H9 (cell line): Measurements from ENCODE around the gene STOX2. TPM values are rescaled to one million over a fixed set of nuclear protein-coding genes. Genes with fewer than 3 reads are reported as not detected.

Experiments used
- DNase-seq: peaks from one replicate; pipeline ENCODE4 v3.0.0-alpha.2; 2017
- H2AFZ ChIP-seq: one replicate; pipeline ENCODE4 v1.6.1; 2013; ENCODE audit warnings: mild to moderate bottlenecking, low read length, control low read depth, moderate library complexity
- H2AK5ac ChIP-seq: 2 replicates; pipeline ENCODE4 v1.6.1; 2013; ENCODE audit warnings: low read length, control low read depth, mixed read lengths; ENCODE audit not compliant: insufficient read length
- H2BK120ac ChIP-seq: one replicate; pipeline ENCODE4 v1.6.1; 2013; ENCODE audit warnings: low read depth, mild to moderate bottlenecking, low read length, control low read depth, inconsistent platforms; ENCODE audit not compliant: poor library complexity, severe bottlenecking
- H2BK12ac ChIP-seq: 2 replicates; pipeline ENCODE4 v1.6.1; 2013; ENCODE audit warnings: low read length, control low read depth, mixed read lengths, low read depth; ENCODE audit not compliant: insufficient read length
- H2BK15ac ChIP-seq: 2 replicates; pipeline ENCODE4 v1.6.1; 2013; ENCODE audit warnings: low read depth, low read length, control low read depth
- H2BK20ac ChIP-seq: one replicate; pipeline ENCODE4 v1.6.1; 2013; ENCODE audit warnings: low read depth, mild to moderate bottlenecking, low read length, control low read depth, inconsistent platforms; ENCODE audit not compliant: poor library complexity, severe bottlenecking
- H2BK5ac ChIP-seq: 2 replicates; pipeline ENCODE4 v1.6.1; 2013; ENCODE audit warnings: low read length, control low read depth, mixed read lengths; ENCODE audit not compliant: insufficient read length
- H3K14ac ChIP-seq: 2 replicates; pipeline ENCODE4 v1.6.1; 2013; ENCODE audit warnings: low read length, control low read depth; ENCODE audit not compliant: insufficient read depth
- H3K18ac ChIP-seq: 2 replicates; pipeline ENCODE4 v1.6.1; 2013; ENCODE audit warnings: low read depth, mild to moderate bottlenecking, mixed read lengths, low read length, control low read depth; ENCODE audit not compliant: insufficient read length
- H3K23ac ChIP-seq: 2 replicates; pipeline ENCODE4 v1.6.1; 2013; ENCODE audit warnings: low read length, control low read depth, mixed read lengths, low read depth; ENCODE audit not compliant: insufficient read length
- H3K23me2 ChIP-seq: 2 replicates; pipeline ENCODE4 v1.6.1; 2013; ENCODE audit warnings: low read depth, mild to moderate bottlenecking, mixed read lengths, low read length, control low read depth; ENCODE audit not compliant: insufficient read length, poor library complexity, severe bottlenecking
- H3K27ac ChIP-seq: 2 replicates; pipeline ENCODE4 v1.5.1; 2013; ENCODE audit warnings: low read length, control low read depth, mixed read lengths, low read depth; ENCODE audit not compliant: insufficient read length
- H3K27me3 ChIP-seq: 2 replicates; pipeline ENCODE4 v1.6.1; 2013; ENCODE audit warnings: low read length, control low read depth, inconsistent platforms; ENCODE audit not compliant: insufficient read depth
- H3K4ac ChIP-seq: 2 replicates; pipeline ENCODE4 v1.6.1; 2013; ENCODE audit warnings: low read depth, mild to moderate bottlenecking, control low read depth, inconsistent platforms, low read length, moderate library complexity
- H3K4me1 ChIP-seq: 2 replicates; pipeline ENCODE4 v1.6.1; 2013; ENCODE audit warnings: low read length, control low read depth, inconsistent platforms; ENCODE audit not compliant: insufficient read depth
- H3K4me2 ChIP-seq: 2 replicates; pipeline ENCODE4 v1.6.1; 2013; ENCODE audit warnings: low read length, control low read depth, mixed read lengths; ENCODE audit not compliant: insufficient read length, insufficient read depth
- H3K56ac ChIP-seq: 2 replicates; pipeline ENCODE4 v1.6.1; 2013; ENCODE audit warnings: low read depth, mild to moderate bottlenecking, mixed read lengths, low read length, control low read depth; ENCODE audit not compliant: insufficient read length
- H3K79me1 ChIP-seq: 2 replicates; pipeline ENCODE4 v1.6.1; 2013; ENCODE audit warnings: low read depth, mild to moderate bottlenecking, moderate library complexity, low read length, control low read depth, inconsistent platforms; ENCODE audit not compliant: insufficient read depth, poor library complexity, severe bottlenecking
- H3K79me2 ChIP-seq: 2 replicates; pipeline ENCODE4 v1.6.1; 2013; ENCODE audit warnings: low read length, control low read depth, inconsistent platforms; ENCODE audit not compliant: insufficient read depth
- H3K9ac ChIP-seq: 2 replicates; pipeline ENCODE4 v1.6.1; 2013; ENCODE audit warnings: low read length, control low read depth, mixed read lengths; ENCODE audit not compliant: insufficient read length; ENCODE audit errors: extremely low read depth
- H3K9me3 ChIP-seq: one replicate; pipeline ENCODE4 v1.6.1; 2013; ENCODE audit warnings: low read depth, low read length, inconsistent platforms; ENCODE audit not compliant: control insufficient read depth
- H3T11ph ChIP-seq: one replicate; pipeline ENCODE4 v1.6.1; 2013; ENCODE audit warnings: mild to moderate bottlenecking, low read length, control low read depth, inconsistent platforms
- H4K20me1 ChIP-seq: one replicate; pipeline ENCODE4 v1.6.1; 2013; ENCODE audit not compliant: control insufficient read depth, insufficient read length, insufficient read depth
- H4K5ac ChIP-seq: 2 replicates; pipeline ENCODE4 v1.6.1; 2013; ENCODE audit warnings: low read depth, mild to moderate bottlenecking, mixed read lengths, low read length, control low read depth; ENCODE audit not compliant: insufficient read length
- H4K8ac ChIP-seq: replicated peaks from 2 replicates; pipeline ENCODE4 v1.6.1; 2013; ENCODE audit warnings: low read length, control low read depth, mixed read lengths, low read depth; ENCODE audit not compliant: insufficient read length
- H4K91ac ChIP-seq: 2 replicates; pipeline ENCODE4 v1.6.1; 2013; ENCODE audit warnings: low read depth, mild to moderate bottlenecking, moderate library complexity, mixed read lengths, low read length, control low read depth; ENCODE audit not compliant: insufficient read length
- H3K27ac Mint-ChIP-seq, 3 experiments: 2 replicates in 2 of 3; 3 replicates in 1 of 3; pipeline ENCODE4 v1.8.0; 2020 to 2021; ENCODE audit warnings: mixed read lengths in 3 of 3, mild to moderate bottlenecking in 1 of 3, moderate library complexity in 1 of 3
- H3K27me3 Mint-ChIP-seq: 2 replicates; pipeline ENCODE4 v1.8.0; 2021; ENCODE audit warnings: low read depth, mild to moderate bottlenecking, moderate library complexity, mixed read lengths
- H3K36me3 Mint-ChIP-seq, 3 experiments: 2 replicates in 2 of 3; 3 replicates in 1 of 3; pipeline ENCODE4 v1.8.0; 2020 to 2021; ENCODE audit warnings: low read depth in 3 of 3, mixed read lengths in 3 of 3; ENCODE audit not compliant: insufficient read depth in 1 of 3
- H3K4me1 Mint-ChIP-seq, 2 experiments: 2 replicates each; pipeline ENCODE4 v1.8.0; 2020; ENCODE audit warnings: mixed read lengths in 2 of 2
- H3K4me3 Mint-ChIP-seq, 2 experiments: 2 replicates in 1 of 2; 3 replicates in 1 of 2; pipeline ENCODE4 v1.8.0; 2020 to 2021; ENCODE audit warnings: mild to moderate bottlenecking in 2 of 2, mixed read lengths in 2 of 2, moderate library complexity in 1 of 2
- H3K9me3 Mint-ChIP-seq, 2 experiments: 2 replicates in 1 of 2; 3 replicates in 1 of 2; pipeline ENCODE4 v1.8.0; 2020; ENCODE audit warnings: mild to moderate bottlenecking in 2 of 2, mixed read lengths in 2 of 2, moderate library complexity in 1 of 2
- WGBS: extraction: QIAGEN DNeasy Blood & Tissue Kit; methylation state at CpG from one replicate; pipeline ENCODE4 v1.1.7; 2013; ENCODE audit warnings: missing lambda C conversion rate, low lambda C conversion rate, mixed read lengths; ENCODE audit not compliant: insufficient read length; ENCODE audit errors: extremely low coverage; 5-methylcytosine and 5-hydroxymethylcytosine counted together
- total RNA-seq: library from RNA; stranded (reverse); gene quantifications from 2 replicates; pipeline ENCODE4 v1.2.1, GENCODE V29; 2021
- TF ChIP-seq, protein P1 (sequence below): fragments of 200-600 bp; sonication (generic); conservative IDR thresholded peaks from 3 replicates; pipeline ENCODE4 v1.8.0; 2021; ENCODE audit warnings: antibody characterized with exemption, mild to moderate bottlenecking

The STOX2 gene
- total RNA-seq, 1 experiment from 2014 or later = 28.2 TPM

DNA sequence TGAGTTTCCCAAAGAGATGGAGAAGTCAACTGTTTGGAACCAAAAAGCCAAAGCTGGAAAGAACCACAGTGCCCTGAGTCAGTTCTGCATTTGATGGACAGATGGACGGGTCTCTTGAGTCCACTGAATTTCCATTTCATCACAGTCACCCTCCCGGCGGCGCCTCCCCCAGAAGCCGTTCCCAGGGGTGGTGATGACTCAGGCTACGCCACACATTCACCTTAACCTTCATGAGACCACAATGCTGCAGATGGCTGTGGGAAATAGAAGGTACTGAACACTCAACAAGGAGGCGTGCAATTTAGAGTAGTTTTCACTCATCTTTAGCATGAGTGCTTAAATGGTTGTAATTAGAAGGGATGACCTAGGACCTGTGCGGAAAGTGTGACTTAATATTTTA, 61.3 kb downstream of the STOX2 start:
- Histone ChIP-seq H3K4ac (no peak overlapping the region), H3K56ac (no peak overlapping the region), H2AK5ac (no peak overlapping the region), H3K4me2 (no peak overlapping the region), H3K9ac (no peak overlapping the region), H3T11ph (no peak overlapping the region), H3K27ac (no peak overlapping the region), H3K79me2 (peaks cover 2% of the 10 kb centered on the region; the same call in 1 of the 2 replicates), H2BK12ac (no peak overlapping the region), H3K79me1 (no peaks in the 10 kb centered on the region), H4K5ac (no peak overlapping the region), H2BK120ac (no peak overlapping the region), H3K23me2 (no peaks in the 10 kb centered on the region), H4K8ac (no peak overlapping the region), H3K23ac (no peak overlapping the region), H2AFZ (no peak overlapping the region), H3K18ac (no peak overlapping the region), H4K20me1 (no peaks in the 10 kb centered on the region), H4K91ac (no peak overlapping the region), H3K27me3 (no peaks in the 10 kb centered on the region; the same call in 1 of the 2 replicates), H3K9me3 (no peaks in the 10 kb centered on the region), H2BK15ac (no peak overlapping the region), H3K14ac (no peak overlapping the region), H2BK5ac (no peak overlapping the region), H3K4me1 (peaks cover 6% of the 10 kb centered on the region), H2BK20ac (no peak overlapping the region)
- peaks cover 42 to 51% of the 10 kb centered on the region in 2 experiments for H3K4me1 Mint-ChIP-seq
- no peaks in the 10 kb centered on the region for H3K27me3 Mint-ChIP-seq
- no peak for DNase-seq
- H3K9me3 Mint-ChIP-seq = no peaks in the 10 kb centered on the region
- WGBS = no CpG with 5 or more reads among the region's 8 CpGs
- no peak overlapping the region for H3K4me3 Mint-ChIP-seq
- peaks cover 0 to 3% (median 0%) of the 10 kb centered on the region in 3 experiments; a peak in 1 of 7 replicates for H3K36me3 Mint-ChIP-seq
- TF ChIP-seq, protein P1, sequence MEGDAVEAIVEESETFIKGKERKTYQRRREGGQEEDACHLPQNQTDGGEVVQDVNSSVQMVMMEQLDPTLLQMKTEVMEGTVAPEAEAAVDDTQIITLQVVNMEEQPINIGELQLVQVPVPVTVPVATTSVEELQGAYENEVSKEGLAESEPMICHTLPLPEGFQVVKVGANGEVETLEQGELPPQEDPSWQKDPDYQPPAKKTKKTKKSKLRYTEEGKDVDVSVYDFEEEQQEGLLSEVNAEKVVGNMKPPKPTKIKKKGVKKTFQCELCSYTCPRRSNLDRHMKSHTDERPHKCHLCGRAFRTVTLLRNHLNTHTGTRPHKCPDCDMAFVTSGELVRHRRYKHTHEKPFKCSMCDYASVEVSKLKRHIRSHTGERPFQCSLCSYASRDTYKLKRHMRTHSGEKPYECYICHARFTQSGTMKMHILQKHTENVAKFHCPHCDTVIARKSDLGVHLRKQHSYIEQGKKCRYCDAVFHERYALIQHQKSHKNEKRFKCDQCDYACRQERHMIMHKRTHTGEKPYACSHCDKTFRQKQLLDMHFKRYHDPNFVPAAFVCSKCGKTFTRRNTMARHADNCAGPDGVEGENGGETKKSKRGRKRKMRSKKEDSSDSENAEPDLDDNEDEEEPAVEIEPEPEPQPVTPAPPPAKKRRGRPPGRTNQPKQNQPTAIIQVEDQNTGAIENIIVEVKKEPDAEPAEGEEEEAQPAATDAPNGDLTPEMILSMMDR = no peak
- no peak overlapping the region; a peak in 1 of 7 replicates for H3K27ac Mint-ChIP-seq
